AG20443 (cell line): ENCODE data around the gene VCL.
"Not testable (repeated sequence)": the region's sequence is repeated elsewhere in the genome, so short reads cannot be mapped to it uniquely, and the experiment has no call there.

Experiments used
- DNase-seq: peaks from one replicate; pipeline ENCODE4 v3.0.0; 2012; ENCODE audit warnings: low spot score, mixed read lengths

The VCL gene

DNA sequence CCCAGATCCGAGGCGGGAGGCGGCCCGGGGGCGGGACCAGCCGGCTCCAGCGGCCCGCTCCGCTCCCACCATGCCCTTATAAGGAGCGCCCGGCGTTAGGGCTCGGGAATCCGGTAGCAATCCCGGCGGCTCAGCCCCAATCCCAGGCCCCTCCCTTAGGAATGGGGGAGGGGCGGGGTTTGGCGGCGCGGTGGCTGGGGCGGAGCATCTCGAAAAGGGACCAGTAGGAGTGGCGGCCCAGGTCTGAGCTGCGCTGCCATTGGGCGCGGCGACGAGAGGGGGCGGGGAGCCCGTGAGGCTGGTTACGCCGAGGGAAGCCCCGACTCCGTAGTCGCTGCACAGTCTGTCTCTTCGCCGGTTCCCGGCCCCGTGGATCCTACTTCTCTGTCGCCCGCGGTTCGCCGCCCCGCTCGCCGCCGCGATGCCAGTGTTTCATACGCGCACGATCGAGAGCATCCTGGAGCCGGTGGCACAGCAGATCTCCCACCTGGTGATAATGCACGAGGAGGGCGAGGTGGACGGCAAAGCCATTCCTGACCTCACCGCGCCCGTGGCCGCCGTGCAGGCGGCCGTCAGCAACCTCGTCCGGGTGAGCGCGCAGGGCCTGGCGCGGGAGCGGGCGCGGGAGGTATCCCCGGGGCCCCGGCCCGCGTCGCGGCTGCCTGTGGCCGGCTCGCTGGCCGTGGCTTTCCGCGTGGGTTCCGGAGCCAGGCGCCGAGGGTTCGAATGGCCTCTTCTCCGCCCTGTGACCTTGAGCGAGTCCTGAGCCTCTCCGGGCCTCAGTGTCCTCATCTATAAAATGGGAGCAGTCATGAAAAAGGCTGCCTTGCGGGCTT, at the start of gene VCL:
Gene VCL, plus strand, starts transcription at position 330 of the 836 bp plus-strand sequence. Its CDS starts 92 bp downstream, at position 422.
- DNase-seq: peak; percentile 99

DNA sequence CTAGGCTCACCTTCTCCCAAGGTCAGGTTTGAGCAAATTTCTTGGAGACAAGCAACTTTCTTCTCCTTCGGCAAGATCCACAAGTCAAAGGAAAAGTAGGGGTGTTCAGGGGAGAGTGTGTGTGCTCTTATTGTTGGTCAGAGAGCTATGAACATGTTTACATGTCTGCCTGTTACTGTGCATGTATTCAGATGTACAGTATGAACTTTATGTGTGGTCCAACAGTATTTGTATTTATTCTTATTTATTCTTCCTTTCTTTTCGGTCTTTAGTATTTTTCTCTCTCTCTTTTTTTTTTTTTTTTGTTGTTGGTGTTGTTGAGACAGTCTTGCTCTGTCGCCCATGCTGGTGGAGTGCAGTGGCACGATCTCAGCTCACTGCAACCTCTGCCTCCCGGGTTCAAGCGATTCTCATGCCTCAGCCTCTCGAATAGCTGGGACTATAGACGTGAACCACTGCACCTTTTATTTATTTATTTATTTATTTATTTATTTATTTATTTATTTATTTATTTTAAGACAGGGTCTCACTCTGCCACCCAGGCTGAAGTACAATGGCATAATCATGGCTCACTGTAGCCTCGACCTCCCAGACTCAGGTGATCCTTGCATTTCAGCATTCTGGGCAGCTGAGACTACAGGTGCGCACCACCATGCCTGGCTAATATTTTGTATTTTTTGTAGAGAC, 48.8 kb upstream of the VCL start:
- no peak for DNase-seq

DNA sequence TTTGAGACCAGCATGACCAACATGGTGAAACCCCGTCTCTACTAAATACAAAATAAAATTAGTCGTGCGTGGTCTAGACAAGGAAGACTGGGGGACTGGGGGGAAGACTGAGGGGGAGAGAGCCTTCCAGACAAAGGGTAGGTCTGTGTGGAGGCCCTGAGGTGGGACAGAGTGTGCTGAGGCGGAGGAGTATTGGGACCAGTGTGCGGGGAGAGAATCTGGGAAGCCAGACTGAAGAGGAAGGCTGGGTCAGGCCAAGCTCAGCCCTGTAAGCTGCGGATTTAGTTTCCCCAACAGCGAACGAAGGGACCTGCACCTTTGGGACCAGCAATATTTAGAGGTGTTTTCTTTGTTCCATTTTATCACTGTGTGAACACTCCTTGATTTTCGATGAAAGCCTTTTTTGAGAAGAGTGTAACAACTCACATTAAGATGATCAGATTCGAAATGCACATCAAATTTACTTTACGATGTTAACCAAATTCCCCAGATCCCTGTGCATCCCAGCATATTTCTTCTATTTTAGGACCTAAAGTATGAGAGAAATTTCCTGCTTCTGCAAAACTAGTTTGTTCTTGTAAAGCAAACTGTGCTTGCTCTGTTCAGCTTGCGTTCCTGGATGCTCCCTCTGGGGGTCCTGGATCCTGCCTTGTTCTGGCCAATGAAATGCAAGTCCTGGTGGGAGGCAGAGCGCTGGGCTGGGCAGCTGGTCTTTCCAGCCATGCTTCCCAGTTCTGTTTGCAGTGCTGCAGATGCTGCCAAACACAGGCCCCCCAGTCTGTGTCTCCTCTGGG, 47.6 kb upstream of the VCL start:
- no peak for DNase-seq

DNA sequence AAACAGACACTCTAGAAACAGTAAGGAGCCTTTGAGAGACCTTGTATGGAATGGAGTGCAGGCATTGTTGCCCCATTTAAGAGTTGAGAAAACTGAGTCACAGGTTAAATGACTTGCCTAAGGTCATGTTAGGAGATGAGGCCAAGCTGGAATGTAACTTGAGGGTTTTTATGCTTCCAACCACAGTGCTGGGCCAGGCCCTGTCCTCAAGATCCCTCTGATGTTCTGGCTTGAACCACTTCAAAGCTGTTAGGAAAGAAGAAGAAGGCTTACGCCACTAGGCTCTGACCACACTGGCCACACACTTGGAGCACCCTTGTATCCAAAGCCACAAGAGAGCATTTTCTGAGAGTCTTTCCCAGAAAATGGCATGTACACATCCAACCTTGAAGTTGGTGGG, 44.3 kb upstream of the VCL start:
- DNase-seq: no peak

DNA sequence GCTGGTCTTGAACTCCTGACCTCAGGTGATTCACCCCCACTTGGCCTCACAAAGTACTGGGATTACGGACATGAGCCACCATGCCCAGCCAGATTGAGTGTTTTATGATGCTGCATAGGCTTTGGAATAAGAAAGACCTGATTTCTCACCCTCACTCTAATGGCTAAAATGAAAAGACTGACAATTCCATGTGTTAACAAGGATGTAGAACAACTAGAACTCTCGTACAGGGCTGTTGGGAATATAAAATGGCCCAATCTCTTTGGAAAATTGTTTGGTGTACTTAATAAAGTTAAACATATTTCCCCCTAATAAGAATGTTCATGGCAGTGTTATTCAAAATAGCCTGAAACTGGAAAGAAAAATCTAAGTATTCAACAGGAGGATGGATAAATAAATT, 43.2 kb upstream of the VCL start:
- no peak for DNase-seq

DNA sequence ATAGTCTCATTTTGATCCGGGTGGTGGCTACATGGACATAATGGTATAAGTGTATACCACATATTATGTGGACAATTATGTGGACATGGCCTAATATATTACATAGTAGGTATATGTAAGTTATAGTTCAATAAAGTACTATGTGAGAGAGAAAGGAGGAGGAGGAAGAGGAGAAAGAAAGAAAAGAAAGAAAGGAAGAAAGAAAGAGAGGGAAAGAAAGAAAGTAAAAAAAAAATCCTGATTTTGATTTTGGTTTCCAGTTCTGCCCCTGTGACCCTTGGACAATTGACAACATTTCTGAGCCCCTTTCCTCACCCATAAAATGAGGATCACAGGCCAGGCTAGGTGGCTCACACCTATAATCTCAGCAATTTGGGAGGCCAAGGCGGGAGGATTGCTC, 42.2 kb upstream of the VCL start:
- DNase-seq: no peak

DNA sequence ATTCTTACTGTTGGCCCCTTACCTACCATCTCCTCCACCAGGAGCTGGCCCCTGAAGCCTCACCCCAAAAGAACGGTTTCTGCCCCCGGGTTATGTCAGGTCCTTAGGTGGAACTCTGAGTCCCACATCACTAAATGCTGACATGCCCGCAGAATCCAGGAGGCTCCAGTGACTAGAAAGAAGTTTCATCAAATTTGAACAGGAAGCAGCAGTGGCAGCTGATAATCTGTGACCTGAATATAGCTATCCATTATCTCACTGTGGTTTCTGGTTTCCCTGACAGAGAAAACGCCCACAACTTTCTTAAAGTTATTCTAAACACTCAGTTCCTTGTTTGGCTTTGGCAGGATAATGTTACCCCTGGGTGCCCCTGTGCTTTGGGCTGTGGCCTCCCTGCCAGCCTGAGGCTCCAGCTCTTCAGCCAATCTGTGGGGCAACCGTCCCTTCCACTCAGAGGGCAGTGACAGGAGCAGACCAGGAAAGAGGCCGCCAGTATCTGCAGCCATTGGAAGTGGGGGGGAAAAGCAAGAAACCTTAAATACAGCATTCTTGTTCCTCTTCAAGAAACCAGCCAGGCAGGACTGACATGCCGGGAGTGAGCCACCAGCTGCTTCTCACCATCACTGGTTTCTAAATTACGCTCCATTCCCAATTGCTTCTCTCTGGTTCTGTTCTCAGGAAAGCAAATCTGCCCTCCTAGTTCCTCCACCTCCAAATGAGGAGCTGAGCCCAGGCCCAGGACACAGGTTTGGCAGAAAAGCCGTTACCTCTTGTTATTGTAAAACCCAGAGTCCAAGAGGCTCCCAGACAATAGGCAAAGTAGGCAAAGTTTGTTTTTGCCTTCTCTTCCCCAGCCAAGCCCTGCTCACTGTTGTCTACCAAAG, 41.2 kb upstream of the VCL start:
- no peak for DNase-seq

DNA sequence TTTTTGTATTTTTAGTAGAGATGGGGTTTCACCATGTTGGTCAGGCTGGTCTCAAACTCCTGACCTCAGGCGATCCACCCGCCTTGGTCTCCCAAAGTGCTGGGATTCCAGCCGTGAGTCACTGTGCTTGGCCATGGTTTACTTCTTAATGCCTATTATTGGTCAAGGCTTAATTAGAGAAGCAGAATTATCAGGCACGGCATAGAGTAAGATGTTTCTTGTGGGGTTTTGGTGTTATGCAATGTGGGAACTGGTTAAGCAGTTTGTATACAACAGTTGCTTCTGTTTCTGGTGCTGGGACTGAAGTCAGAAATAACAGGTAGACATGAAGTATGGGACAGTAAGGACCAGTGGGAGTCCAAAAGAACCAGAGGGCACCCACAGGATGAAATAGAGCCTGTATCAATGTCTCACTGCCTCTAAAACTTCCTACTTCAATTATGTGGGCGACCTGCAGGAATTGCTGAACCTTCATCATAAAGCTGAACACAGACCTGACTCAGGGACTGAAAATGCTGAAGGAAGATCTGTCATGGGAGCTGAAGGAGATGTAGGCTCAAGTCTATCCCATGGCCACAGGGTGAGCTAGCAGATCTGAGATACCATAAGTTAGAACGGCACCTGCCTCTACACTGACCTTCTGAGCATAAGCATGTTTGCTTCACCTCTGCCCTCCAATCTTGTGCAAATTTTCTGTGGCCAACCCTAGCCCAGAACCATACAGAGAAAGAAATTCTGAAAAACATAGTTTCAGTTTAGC, 38.3 kb upstream of the VCL start:
- DNase-seq: no peak

DNA sequence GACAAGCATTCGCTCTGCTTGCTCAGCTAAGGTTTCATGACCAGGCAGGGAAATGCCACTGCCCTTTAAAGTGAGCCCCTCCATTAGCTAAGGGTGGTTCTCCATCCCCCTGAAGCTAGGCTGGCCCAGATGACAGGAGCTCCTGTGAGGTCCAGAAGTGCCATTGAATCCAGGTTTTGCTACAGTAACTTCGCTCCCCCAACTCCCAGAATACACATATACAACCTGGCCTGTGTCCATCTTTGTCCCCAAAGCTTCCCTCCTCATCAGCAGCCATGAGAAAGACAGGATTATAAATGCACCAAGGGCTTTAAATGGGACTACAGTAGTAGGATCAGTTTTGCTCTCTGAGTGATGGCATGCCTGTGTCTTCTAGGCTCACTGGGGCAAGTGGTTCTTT, 35.5 kb upstream of the VCL start:
- no peak for DNase-seq

DNA sequence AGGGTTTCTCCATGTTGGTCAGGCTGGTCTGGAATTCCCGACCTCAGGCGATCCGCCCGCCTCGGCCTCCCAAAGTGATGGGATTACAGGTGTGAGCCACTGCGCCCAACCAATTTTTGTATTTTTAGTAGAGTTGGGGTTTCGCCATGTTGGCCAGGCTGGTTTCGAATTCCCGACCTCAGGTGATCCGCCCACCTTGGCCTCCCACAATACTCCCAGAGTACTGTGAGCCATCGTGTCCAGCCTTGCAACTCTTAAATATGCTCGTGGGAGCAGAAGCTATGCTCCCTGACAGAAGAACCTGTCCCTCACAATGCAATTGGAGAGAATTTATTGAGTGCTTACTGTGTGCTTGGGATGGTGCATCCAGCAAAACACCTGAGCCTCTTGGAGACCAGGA, 34.4 kb upstream of the VCL start:
- not testable (repeated sequence) for DNase-seq

DNA sequence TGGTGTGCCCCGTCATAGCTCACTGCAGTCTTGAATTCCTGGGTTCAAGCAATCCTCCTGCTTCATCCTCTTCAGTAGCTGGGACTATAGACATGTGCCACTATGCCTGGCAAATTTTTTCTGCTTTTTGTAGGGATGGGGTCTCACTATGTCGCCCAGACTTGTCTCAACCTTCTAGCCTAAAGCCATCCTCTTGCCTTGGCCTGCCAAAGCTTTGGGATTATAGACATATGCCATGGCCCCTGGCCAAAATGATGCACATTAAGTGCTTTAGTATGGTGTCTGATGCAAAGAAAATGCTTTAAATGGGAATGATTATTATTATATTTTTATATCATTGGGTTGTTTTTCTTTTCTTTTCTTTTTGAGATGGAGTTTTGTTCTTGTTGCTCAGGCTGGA, 33.2 kb upstream of the VCL start:
- no peak for DNase-seq

DNA sequence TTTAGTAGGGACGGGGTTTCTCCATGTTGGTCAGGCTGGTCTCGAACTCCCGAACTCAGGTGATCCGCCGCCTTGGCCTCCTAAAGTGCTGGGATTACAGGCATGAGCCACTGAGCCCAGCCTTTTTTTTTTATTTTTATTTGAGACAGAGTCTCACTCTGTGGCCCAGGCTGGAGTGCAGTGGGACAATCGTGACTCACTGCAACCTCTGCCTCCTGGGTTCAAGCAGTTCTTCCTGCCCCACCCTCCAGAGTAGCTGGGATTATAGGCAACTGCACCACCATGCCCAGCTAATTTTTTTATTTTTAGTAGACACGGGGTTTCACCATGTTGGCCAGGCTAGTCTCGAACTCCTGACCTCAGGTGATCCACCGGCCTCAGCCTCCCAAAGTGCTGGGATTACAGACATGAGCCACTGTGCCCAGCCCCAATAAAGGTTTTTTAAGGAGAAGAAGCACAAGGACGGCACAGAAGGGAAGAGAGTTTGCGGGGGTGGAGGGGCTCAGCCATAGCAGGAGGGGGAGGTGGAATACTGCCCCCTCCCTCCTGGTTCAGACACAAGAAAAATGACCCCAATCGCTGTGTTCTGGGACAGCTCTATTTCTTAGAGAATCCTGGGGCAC, 32.5 kb upstream of the VCL start:
- DNase-seq: not testable (repeated sequence)

DNA sequence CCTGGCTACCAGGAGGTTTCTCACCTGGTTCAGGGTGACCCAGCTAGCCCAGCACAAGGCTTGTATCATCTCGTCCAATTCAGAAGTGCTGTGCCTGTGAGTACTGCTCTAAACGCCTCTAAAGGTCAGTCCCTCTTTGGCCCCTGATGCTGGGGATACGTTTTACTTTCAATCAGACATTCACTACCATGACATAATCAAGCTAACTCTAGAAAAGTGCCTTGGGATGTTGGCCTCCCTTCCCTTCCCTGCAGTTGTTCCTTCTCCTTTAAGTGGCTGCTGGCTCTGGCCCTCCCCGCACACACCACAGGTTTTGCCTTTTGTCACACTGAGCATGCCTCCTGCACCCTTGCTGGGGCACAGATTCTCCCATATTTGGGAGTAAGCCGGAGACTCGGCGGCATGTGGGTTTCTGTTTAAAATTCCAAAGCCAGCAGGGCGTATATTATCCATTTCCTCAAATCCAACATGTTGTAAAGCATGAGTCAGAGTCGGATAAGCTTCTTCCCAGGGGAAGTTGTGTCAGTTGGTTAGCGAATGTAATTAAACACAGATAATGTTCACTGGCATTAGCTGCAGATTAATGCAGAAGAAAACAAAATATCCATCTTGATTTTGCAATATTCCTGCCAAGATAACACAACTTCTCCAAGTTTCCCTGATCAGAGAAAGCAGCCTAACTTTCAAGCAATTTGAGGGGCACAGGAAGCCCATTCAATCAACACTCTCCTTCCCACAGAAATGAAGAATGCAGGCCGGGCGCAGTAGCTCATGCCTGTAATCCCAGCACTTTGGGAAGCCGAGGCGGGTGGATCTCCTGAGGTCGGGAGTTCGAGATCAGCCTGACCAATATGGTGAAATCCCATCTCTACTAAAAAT, 31.8 kb upstream of the VCL start:
- DNase-seq: peak; percentile 95

DNA sequence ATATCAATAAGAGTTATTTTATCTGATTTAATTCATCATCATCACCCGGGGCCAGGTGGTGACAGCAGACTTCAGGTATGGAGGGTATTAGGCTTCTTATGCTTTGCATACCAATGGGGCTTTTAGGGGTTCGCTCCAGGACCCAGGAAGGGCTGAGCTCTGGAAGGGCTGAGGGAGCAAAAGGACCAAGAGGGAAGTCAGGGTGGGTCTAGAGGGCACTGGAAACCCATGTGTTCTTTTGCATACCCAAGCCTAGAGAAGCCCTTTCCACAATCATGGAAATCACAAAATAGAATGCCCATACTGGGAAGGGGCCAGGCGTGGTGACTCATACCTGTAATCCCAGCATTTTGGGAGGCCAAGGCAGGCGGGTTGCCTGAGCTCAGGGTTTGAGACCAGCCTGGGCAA, 30.9 kb upstream of the VCL start:
- no peak for DNase-seq

DNA sequence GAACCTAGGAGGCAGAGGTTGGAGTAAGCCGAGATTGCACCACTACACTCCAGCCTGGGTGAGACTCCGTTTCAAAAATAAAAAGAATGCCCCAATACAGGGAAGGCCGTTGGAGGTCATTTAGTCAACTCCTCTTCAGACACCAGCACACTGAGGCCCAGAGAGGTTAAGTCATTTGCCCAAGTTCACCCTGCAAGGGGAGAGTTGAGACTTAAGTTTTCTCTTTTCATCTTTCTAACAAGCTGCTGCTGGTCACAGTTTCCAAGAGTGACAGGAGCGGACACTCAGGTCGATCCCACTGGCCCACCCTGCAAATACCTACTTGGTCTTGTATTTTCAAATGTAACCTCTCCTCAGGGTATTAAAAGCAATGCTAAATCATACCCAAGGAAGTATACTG, 30.4 kb upstream of the VCL start:
- no peak for DNase-seq

DNA sequence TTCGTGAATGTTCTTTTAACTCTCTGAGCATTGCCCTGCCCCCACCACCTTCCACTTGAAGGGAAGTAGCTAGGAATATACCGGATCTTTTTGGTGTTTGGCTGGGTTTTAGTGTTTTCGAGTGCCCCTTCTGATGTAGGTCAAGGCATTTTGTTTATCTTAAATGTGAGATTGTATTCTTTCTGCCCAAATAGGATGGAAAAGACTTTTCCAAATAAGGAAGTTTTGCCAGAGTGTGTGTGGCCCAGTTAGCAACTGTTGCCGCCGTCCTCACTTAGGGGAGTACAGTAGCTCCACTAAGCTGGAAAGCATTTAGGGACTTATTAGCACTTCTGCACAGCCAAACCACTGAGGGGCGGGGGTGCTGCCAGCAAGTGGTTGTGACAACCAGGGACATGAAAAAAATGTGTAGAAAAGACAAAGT, 29.8 kb upstream of the VCL start:
- DNase-seq: peak; percentile 39

DNA sequence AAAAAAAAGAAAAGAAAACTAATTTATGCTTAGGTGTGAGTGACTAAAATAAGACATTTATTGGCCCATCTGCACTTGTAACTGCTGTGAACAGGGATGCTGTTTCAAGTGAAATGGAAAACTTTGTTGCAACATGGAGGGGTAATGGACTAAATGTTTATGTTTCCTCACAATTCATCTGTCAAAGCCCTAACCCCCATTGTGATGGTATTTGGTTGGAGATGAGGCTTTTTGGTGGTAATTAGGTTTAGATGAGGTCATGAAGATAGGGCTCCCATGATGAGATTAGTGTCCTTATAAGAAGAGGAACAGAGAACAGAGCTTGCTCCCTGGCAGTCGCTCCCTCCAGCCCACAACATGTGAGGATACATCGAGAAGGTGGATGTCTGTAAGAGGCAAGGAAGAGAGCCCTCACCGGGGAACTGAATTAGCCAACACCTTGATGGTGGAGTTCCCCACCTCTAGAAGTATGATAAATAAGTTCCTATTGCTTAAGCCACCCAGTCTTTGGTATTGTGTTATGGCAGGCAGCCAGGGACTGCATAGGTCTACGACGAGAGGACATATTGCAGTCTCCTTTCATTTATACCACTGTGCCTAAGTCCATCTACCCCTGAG, 28.6 kb upstream of the VCL start:
- no peak for DNase-seq

DNA sequence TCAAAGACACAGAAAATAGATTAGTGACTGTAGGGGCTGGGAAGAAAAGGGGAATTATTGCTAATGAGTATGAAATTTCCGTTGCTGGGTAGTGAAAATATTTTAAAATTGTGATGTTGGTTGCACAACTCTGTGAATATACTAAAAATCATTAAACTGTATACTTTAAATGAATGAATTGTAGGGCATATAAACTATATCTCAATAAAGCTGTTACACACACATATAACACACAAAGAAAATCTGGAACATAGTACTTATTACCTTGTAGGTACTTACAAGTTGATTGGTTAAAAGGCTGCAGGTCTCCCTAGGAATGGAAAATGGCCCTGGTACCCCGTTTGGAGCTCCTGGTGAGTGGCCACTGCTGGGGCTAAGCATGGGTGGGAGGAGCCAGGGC, 27.1 kb upstream of the VCL start:
- no peak for DNase-seq
